Renal cortical epithelial cell (primary cell): ENCODE results near the gene PRKD1. TPM values are rescaled to one million over a fixed set of nuclear protein-coding genes. Genes with fewer than 3 reads are reported as not detected.
"Not testable (repeated sequence)": the region's sequence is repeated elsewhere in the genome, so short reads cannot be mapped to it uniquely, and the experiment has no call there.

Experiments
- DNase-seq: peaks from one replicate; pipeline ENCODE4 v3.0.0-alpha.2; 2011; ENCODE audit warnings: low read depth
- total RNA-seq: library from RNA; depleted of rRNA; stranded (reverse); fragments of >200 nt; gene quantifications from 2 replicates; pipeline ENCODE4 v1.2.3, GENCODE V29; 2014

Gene PRKD1
- total RNA-seq, 1 donor from 2014 or later = 39.1 TPM

GRCh38 chr14:29900609-29901350 lies 26.9 kb downstream of the PRKD1 start:
- DNase-seq = peak; percentile 41

GRCh38 chr14:29898470-29898869 lies 29.2 kb downstream of the PRKD1 start:
- DNase-seq = no peak

- DNase-seq = no peak
Observed at GRCh38 chr14:29897181-29897580, 30.5 kb downstream of the PRKD1 start.

GRCh38 chr14:29896354-29896821 lies 31.3 kb downstream of the PRKD1 start:
- no peak for DNase-seq

GRCh38 chr14:29895591-29896083 lies 32.0 kb downstream of the PRKD1 start:
- DNase-seq = no peak

GRCh38 chr14:29893989-29894388 lies 33.7 kb downstream of the PRKD1 start:
- no peak for DNase-seq

- DNase-seq = peak; percentile 75
Observed at GRCh38 chr14:29892327-29892726, 35.3 kb downstream of the PRKD1 start.

- DNase-seq = peak; percentile 67
Observed at GRCh38 chr14:29885988-29886387, 41.7 kb downstream of the PRKD1 start.

- DNase-seq = no peak
Observed at GRCh38 chr14:29868000-29868399, 59.6 kb downstream of the PRKD1 start.

GRCh38 chr14:29865299-29865698 lies 62.3 kb downstream of the PRKD1 start:
- DNase-seq = peak; percentile 68

- peak; percentile 72 for DNase-seq
Observed at GRCh38 chr14:29861996-29862395, 65.7 kb downstream of the PRKD1 start.

GRCh38 chr14:29858299-29858698 lies 69.3 kb downstream of the PRKD1 start:
- no peak for DNase-seq

GRCh38 chr14:29857551-29857950 lies 70.1 kb downstream of the PRKD1 start:
- DNase-seq = no peak

- DNase-seq = no peak
Observed at GRCh38 chr14:29856516-29856915, 71.1 kb downstream of the PRKD1 start.

GRCh38 chr14:29853691-29854090 lies 74.0 kb downstream of the PRKD1 start:
- DNase-seq = not testable (repeated sequence)

- no peak for DNase-seq
Observed at GRCh38 chr14:29853272-29853671, 74.4 kb downstream of the PRKD1 start.

GRCh38 chr14:29851397-29851796 lies 76.2 kb downstream of the PRKD1 start:
- DNase-seq = no peak

GRCh38 chr14:29847056-29847380 lies 80.6 kb downstream of the PRKD1 start:
- no peak for DNase-seq

GRCh38 chr14:29846339-29847055 lies 81.2 kb downstream of the PRKD1 start:
- DNase-seq = peak; percentile 94

- no peak for DNase-seq
Observed at GRCh38 chr14:29843981-29844380, 83.7 kb downstream of the PRKD1 start.

GRCh38 chr14:29842228-29842627 lies 85.4 kb downstream of the PRKD1 start:
- DNase-seq = no peak

GRCh38 chr14:29840369-29840892 lies 87.2 kb downstream of the PRKD1 start:
- DNase-seq = not testable (repeated sequence)

- not testable (repeated sequence) for DNase-seq
Observed at GRCh38 chr14:29839691-29840090, 88.0 kb downstream of the PRKD1 start.
